HG03064 (cell line): ENCODE results near the gene CPOX.
A peak's percentile ranks its signal among the peaks of the same experiment; 100 is the strongest.
"Not testable (repeated sequence)": the region's sequence is repeated elsewhere in the genome, so short reads cannot be mapped to it uniquely, and the experiment has no call there.

Source experiments
- ATAC-seq: cut with Tn5 transposase; IDR thresholded peaks from one replicate; pipeline ENCODE4 v1.9.1; 2021; ENCODE audit warnings: low read depth; ENCODE audit not compliant: unreplicated experiment

The CPOX gene

DNA sequence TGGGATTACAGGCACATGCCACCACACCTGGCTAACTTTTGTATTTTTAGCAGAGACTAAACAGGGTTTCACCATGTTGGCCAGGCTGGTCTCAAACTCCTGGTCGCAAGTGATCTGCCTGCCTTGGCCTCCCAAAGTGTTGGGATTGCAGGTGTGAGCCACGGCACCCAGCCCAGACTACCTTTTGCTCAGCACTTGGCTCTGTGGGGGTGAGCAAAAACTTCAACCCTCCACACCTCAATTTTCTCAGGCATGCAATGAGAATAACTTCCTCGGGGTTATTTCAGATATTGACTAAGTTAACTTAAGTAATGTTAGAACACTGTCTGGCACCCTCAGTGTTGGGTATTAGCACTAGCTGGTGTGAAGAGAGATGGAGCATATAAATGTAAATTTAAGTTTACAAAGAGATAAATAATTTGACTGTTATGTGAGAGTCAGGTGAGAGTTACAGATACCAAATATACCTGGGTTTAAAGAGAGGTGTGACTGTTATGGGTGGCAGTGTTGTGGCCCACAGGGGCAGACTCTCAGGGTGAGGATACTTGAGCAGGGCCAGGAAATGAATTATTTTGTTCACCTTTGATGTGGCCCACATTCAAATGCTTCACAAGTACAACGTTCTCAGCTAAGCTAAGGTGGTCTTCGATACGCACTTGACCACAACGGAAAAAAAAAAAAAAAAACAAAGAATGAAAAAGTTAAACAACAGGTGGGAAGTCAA lies 29.0 kb downstream of the CPOX start:
- no peak for ATAC-seq

DNA sequence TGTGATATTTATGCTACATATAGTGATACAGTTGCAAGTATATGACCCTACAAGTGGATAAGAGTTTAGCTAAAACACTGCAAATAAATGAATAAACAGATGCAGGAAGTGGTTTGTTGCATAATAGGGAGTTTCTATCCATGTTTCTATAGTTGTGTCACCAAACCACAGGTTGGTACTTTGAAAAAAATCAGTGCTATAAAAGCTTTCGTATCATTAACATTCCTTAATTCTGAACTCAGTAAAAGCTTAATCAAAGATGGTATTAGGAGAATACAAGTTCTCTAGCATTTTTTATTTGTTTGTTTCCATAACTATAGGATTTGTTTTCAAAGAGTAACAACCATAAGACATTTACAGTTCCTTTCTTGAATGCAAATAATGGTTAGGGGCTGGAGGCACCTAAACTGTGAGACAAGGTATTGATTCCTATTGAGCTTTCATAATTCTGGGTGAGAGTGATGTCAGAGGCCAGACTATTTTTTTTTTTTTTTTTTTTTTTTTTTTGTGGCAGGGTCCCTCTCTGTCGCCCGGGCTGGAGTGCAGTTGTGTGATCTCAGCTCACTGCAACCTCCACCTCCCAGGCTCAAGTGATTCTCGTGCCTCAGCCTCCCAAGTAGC lies 29.6 kb downstream of the CPOX start:
- ATAC-seq = peak; percentile 48

- ATAC-seq = no peak
Observed at GRCh38 chr3:98561727-98562521, 31.5 kb downstream of the CPOX start.

GRCh38 chr3:98560911-98561310 lies 32.5 kb downstream of the CPOX start:
- ATAC-seq = no peak

DNA sequence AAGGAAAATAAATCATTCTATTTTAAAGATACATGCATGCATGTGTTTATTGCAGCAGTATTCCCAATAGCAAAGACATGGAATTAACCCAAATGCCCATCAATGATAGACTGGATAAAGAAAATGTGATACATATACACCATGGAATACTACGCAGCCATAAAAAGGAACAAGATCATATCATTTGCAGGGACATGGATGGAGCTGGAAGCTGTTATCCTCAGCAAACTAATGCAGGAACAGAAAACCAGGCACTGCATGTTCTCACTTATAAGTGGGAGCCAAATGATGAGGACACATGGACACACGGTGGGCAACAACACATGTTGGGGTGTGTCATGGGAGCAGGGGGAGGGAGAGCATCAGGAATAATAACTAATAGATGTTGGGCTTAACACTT lies 33.6 kb downstream of the CPOX start:
- ATAC-seq = not testable (repeated sequence)

DNA sequence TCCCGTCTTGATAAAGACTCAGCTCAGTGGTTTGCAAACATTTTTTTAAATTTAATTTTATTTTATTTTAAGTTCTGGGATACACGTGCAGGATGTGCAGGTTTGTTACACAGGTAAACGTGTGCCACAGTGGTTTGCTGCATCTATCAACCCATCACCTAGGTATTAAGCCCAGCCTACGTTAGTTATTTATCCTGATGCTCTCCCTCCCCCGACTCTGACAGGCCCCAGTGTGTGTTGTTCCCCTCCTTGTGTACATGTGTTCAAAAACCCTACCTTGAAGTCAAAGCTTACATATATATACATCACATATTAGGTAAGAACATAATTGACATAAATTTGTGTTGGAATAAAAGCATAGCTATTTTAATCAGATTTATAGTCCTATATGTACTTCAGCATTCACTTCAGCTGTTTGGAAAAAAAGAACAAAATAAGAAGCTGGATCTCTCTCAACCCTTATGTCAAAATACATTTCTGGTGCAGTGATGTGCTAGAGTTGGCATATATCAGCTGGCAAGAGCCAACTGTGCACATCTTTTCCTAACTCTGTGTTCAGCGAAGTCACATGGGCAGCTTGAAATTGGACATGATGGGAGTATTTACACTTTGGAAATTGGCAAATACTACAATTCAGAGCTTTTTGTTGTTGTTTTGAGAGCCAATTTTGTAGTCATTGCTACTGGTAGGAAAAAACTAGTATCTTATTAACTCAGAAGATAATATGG lies 35.1 kb downstream of the CPOX start:
- ATAC-seq = no peak

DNA sequence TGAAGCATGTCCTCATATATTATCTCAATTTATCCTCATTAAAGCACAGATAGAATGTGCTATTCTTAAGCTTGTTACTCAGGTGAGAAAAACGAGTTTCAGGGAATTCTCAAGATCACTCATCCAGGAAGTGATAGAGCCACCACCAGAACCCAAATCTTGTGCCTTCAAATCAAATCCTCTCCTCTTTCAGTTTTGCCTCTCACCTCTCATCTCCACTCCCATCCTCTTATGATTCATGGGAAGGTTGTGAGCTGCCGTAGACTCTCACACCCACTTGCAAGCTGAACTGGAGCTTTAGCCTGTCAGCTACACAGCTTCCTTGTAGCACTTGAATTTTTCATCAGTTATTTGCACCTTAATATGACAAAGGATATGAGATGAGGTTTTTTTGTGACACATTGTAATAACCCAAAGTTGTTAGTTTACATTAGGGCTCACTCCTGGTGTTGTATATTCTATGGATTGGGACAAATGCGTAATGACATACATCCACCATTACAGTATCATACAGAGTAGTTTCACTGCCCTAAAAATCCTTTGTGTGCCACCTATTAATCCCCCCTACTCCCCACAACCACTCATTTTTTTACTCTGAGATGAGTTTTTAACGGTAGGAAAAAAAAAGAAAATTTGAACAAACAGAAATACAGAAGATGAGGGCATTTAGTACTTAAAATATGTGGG lies 35.9 kb downstream of the CPOX start:
- ATAC-seq = no peak

DNA sequence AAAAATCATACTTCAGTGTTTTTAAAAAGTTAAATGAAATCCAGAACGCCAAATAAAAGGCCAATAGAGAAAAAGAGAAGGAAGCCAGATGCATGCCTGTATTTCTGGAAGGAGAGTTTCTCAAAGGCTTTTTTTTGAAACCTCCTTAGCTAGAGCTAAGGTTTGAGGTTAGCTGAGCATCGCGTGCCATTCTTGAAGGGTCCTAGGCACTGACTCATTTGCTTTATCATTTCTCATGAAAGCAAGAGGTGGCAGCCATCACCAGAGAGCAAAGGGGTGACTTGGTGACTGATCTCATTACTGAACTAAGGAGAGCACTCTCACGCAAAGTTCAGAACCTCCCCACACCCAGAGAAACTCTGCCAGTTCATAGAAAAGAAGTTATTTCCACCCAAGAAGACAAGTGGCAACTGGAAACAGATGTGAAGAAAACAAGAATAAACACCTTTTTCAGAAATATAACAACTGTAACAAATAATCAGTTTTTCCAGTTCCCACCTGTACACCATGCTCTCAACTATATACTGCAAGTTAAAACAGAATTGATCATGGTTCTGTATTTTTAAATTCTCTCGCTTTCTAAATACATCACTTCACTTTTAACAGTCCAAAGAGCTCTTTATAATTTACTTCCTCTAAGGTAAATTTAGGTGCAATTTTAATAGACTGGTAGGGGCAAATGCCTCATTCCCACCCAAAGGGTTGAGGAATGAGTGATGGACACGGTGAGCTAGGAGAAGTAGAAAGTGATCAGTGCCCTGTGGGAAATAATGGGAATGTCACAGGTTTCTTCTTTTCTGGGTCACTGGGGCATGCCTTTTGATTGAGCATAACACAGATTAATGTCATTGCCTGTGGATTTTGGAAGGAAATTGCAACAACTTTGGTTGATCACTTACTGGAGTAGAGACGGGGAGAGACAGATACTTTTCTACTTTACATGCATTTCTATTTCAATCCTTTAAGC lies 37.0 kb downstream of the CPOX start:
- peak; percentile 74 for ATAC-seq

DNA sequence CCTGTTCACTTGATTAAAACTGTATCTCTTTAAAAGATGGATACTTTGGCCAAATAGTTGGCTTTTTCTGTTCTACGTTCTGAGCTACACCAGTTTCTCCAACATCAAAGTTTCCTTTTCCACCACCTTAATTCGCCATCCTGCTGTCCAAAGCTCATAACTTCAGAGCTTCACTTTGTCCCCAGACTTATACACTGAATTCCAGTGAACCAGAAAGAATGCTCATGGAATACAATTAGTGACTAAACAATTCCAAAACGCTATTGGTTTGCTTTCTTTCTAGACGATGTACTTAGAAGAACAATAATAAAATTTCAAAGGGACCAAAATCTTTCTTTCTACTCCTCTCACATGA lies 38.4 kb downstream of the CPOX start:
- no peak for ATAC-seq

DNA sequence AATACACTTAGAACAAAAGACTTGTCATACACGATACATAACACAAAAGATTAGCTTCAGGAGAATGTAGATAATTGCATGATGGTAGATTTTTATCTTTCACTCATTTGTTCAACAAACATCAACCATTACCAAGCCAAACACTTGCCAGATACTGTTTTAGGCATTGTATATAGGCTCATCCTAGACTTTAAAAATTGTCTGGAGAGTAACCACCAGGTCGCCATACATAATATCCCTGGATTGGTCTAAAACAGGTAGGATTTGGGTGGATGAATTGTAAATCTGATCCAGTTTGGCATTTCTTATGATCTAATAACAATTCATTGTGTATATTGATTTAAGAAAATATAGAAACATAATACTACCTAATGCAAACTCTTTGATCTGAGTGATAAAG lies 38.8 kb downstream of the CPOX start:
- no peak for ATAC-seq

GRCh38 chr3:98553753-98554152 lies 39.7 kb downstream of the CPOX start:
- no peak for ATAC-seq

- ATAC-seq = no peak
Observed at GRCh38 chr3:98553021-98553563, 40.3 kb downstream of the CPOX start.

GRCh38 chr3:98552232-98553020 lies 41.0 kb downstream of the CPOX start:
- ATAC-seq = no peak

- no peak for ATAC-seq
Observed at GRCh38 chr3:98551754-98552153, 41.7 kb downstream of the CPOX start.

DNA sequence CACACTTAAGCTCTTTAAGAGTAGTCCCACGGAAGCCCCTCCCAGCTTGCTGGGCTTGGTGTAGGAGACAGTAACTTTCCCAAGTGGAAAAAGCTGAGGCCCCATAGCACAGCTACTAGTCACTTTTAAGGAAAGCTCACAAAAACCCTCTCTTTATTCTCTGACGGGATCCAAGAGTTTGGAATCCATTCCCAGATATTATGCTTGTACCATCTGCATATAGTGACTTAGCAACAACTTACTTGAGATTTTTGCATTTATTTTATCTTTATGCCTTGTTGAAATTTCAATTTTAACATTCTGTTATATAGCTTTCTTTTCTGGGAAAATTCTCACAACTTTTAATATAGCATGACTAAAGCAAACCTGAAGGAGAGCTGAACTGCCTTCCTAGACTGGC lies 42.2 kb downstream of the CPOX start:
- no peak for ATAC-seq

- ATAC-seq = no peak
Observed at GRCh38 chr3:98550833-98551232, 42.6 kb downstream of the CPOX start.

DNA sequence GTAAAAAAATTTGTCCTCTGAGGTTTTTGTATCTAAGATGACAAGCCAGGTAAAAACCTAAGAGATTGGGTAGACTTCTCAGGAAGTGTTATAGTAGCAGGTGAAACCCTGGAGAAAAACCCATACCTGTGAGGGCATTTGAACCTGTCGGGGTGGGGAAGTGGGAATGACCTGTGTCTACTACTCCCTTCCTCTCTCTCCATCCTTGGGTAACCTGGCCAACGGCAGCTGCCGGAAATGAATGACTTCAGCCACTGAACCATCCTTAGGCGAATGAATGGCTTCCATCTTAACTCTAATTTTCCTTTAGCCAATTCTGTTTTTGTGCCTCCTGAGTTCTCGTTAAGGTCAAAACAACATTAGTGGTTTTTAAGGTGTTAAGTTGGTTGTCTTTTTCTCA lies 44.9 kb downstream of the CPOX start:
- ATAC-seq = no peak

- no peak for ATAC-seq
Observed at GRCh38 chr3:98545940-98546339, 47.5 kb downstream of the CPOX start.
